Hepatocyte (in vitro differentiated cells): ENCODE measurements around the gene MED29. TPM values are rescaled to one million over a fixed set of nuclear protein-coding genes. Genes with fewer than 3 reads are reported as not detected.

Experiments used
- DNase-seq: peaks from one replicate; pipeline ENCODE4 v3.0.0-alpha.2; 2016; ENCODE audit warnings: low spot score
- H2AFZ ChIP-seq: fragments of 200-600 bp; sonication (generic); 2 replicates; pipeline ENCODE4 v1.6.0; 2016; ENCODE audit warnings: antibody characterized with exemption, mild to moderate bottlenecking
- H3K27ac ChIP-seq: fragments of 200-600 bp; sonication (generic); 2 replicates; pipeline ENCODE4 v1.5.1; 2016; ENCODE audit warnings: mild to moderate bottlenecking
- H3K27me3 ChIP-seq: fragments of 200-600 bp; sonication (generic); 2 replicates; pipeline ENCODE4 v1.6.1; 2016
- H3K36me3 ChIP-seq: fragments of 200-600 bp; sonication (generic); replicated peaks from 2 replicates; pipeline ENCODE4 v1.5.1; 2016; ENCODE audit warnings: low read depth; ENCODE audit not compliant: insufficient read depth
- H3K4me1 ChIP-seq: fragments of 200-600 bp; sonication (generic); 2 replicates; pipeline ENCODE4 v1.5.1; 2016; ENCODE audit warnings: mild to moderate bottlenecking, moderate library complexity; ENCODE audit not compliant: insufficient read depth
- H3K4me2 ChIP-seq: fragments of 200-600 bp; sonication (generic); 2 replicates; pipeline ENCODE4 v1.6.0; 2016
- H3K4me3 ChIP-seq: fragments of 200-600 bp; sonication (generic); 2 replicates; pipeline ENCODE4 v1.5.1; 2016; ENCODE audit warnings: mild to moderate bottlenecking
- H3K79me2 ChIP-seq: fragments of 200-600 bp; sonication (generic); 2 replicates; pipeline ENCODE4 v1.6.0; 2017; ENCODE audit warnings: mild to moderate bottlenecking
- H3K9me2 ChIP-seq: fragments of 200-600 bp; sonication (generic); replicated peaks from 2 replicates; pipeline ENCODE4 v1.6.0; 2017; ENCODE audit warnings: mild to moderate bottlenecking; ENCODE audit not compliant: insufficient read depth
- H3K9me3 ChIP-seq: fragments of 200-600 bp; sonication (generic); 2 replicates; pipeline ENCODE4 v1.5.1; 2016; ENCODE audit warnings: low read depth, mild to moderate bottlenecking
- H4K20me1 ChIP-seq: fragments of 200-600 bp; sonication (generic); 2 replicates; pipeline ENCODE4 v1.6.0; 2016; ENCODE audit warnings: mild to moderate bottlenecking; ENCODE audit not compliant: insufficient read depth, poor library complexity, severe bottlenecking
- EZH2 ChIP-seq: fragments of 200-600 bp; sonication (generic); IDR thresholded peaks from 2 replicates; pipeline ENCODE4 v1.6.1; 2016; ENCODE audit warnings: antibody characterized with exemption, mild to moderate bottlenecking, borderline replicate concordance
- EZH2phosphoT487 ChIP-seq: fragments of 200-600 bp; sonication (generic); IDR thresholded peaks from one replicate; pipeline ENCODE4 v1.6.1; 2018; ENCODE audit warnings: antibody characterized with exemption, mild to moderate bottlenecking, low read depth, moderate library complexity; ENCODE audit not compliant: unreplicated experiment, severe bottlenecking
- WGBS: methylation state at CpG from one replicate; pipeline ENCODE4 v1.1.6; 2016; ENCODE audit warnings: low lambda C conversion rate; ENCODE audit errors: missing lambda C conversion rate; 5-methylcytosine and 5-hydroxymethylcytosine counted together
- polyA plus RNA-seq: library from polyadenylated mRNA; unstranded; fragments of >200 nt; fragmentation: Nextera tagmentation; extraction: Ambion mirVana; gene quantifications from 2 replicates; pipeline ENCODE4 v1.2.1, GENCODE V29; 2016
- total RNA-seq: library from RNA; depleted of rRNA; stranded (reverse); fragments of >200 nt; gene quantifications from 2 replicates; pipeline ENCODE4 v1.2.3, GENCODE V29; 2014
- TF ChIP-seq, protein P1 (sequence below): fragments of 200-600 bp; sonication (generic); IDR thresholded peaks from 2 replicates; pipeline ENCODE4 v1.5.1; 2016; ENCODE audit warnings: antibody characterized with exemption, mild to moderate bottlenecking; ENCODE audit not compliant: poor library complexity

Gene MED29
- total and polyA plus RNA-seq, 2 experiments from 2014 or later: 18.9 to 38.6 TPM

DNA sequence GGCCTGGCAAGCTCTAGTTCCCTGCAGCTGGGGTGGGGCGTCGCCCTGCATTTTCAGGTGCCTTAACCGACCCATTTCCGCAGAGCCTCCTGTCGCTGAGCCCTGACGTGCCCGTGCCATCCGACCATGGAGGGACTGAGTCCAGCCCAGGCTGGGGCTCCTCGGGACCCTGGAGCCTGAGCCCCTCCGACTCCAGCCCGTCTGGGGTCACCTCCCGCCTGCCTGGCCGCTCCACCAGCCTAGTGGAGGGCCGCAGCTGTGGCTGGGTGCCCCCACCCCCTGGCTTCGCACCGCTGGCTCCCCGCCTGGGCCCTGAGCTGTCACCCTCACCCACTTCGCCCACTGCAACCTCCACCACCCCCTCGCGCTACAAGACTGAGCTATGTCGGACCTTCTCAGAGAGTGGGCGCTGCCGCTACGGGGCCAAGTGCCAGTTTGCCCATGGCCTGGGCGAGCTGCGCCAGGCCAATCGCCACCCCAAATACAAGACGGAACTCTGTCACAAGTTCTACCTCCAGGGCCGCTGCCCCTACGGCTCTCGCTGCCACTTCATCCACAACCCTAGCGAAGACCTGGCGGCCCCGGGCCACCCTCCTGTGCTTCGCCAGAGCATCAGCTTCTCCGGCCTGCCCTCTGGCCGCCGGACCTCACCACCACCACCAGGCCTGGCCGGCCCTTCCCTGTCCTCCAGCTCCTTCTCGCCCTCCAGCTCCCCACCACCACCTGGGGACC, 16.6 kb downstream of the MED29 start:
- peak overlapping the region; percentile 100 for H3K27ac ChIP-seq
- WGBS: 59% methylated on average over 29 of the region's 40 CpGs
- peaks cover 32% of the 10 kb centered on the region for H3K4me1 ChIP-seq
- no peaks in the 10 kb centered on the region for H3K9me2 ChIP-seq
- peaks cover 41% of the 10 kb centered on the region for H3K79me2 ChIP-seq
- H4K20me1 ChIP-seq: peaks cover 17% of the 10 kb centered on the region
- peak overlapping the region; percentile 85 for H3K4me2 ChIP-seq
- no peaks in the 10 kb centered on the region for H3K27me3 ChIP-seq
- peak overlapping the region; percentile 77 for H3K4me3 ChIP-seq
- DNase-seq: peak; percentile 58
- no peaks in the 10 kb centered on the region for H3K9me3 ChIP-seq
- no peak overlapping the region for H2AFZ ChIP-seq
- H3K36me3 ChIP-seq: no peaks in the 10 kb centered on the region
- TF ChIP-seq EZH2: no peak
- TF ChIP-seq, protein P1, sequence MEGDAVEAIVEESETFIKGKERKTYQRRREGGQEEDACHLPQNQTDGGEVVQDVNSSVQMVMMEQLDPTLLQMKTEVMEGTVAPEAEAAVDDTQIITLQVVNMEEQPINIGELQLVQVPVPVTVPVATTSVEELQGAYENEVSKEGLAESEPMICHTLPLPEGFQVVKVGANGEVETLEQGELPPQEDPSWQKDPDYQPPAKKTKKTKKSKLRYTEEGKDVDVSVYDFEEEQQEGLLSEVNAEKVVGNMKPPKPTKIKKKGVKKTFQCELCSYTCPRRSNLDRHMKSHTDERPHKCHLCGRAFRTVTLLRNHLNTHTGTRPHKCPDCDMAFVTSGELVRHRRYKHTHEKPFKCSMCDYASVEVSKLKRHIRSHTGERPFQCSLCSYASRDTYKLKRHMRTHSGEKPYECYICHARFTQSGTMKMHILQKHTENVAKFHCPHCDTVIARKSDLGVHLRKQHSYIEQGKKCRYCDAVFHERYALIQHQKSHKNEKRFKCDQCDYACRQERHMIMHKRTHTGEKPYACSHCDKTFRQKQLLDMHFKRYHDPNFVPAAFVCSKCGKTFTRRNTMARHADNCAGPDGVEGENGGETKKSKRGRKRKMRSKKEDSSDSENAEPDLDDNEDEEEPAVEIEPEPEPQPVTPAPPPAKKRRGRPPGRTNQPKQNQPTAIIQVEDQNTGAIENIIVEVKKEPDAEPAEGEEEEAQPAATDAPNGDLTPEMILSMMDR: no peak
- TF ChIP-seq EZH2phosphoT487: no peak

DNA sequence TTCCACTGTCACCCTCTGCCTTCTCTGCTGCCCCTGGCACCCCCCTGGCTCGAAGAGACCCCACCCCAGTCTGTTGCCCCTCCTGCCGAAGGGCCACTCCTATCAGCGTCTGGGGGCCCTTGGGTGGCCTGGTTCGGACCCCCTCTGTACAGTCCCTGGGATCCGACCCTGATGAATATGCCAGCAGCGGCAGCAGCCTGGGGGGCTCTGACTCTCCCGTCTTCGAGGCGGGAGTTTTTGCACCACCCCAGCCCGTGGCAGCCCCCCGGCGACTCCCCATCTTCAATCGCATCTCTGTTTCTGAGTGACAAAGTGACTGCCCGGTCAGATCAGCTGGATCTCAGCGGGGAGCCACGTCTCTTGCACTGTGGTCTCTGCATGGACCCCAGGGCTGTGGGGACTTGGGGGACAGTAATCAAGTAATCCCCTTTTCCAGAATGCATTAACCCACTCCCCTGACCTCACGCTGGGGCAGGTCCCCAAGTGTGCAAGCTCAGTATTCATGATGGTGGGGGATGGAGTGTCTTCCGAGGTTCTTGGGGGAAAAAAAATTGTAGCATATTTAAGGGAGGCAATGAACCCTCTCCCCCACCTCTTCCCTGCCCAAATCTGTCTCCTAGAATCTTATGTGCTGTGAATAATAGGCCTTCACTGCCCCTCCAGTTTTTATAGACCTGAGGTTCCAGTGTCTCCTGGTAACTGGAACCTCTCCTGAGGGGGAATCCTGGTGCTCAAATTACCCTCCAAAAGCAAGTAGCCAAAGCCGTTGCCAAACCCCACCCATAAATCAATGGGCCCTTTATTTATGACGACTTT, 17.4 kb downstream of the MED29 start:
- 69% methylated on average over 20 of the region's 20 CpGs for WGBS
- H2AFZ ChIP-seq: no peak overlapping the region
- H4K20me1 ChIP-seq: peaks cover 17% of the 10 kb centered on the region
- no peaks in the 10 kb centered on the region for H3K9me3 ChIP-seq
- TF ChIP-seq EZH2phosphoT487: no peak
- H3K4me1 ChIP-seq: peaks cover 26% of the 10 kb centered on the region
- H3K79me2 ChIP-seq: peaks cover 46% of the 10 kb centered on the region
- no peaks in the 10 kb centered on the region for H3K36me3 ChIP-seq
- no peaks in the 10 kb centered on the region for H3K27me3 ChIP-seq
- peak overlapping the region; percentile 85 for H3K4me2 ChIP-seq
- peak overlapping the region; percentile 77 for H3K4me3 ChIP-seq
- H3K27ac ChIP-seq: peak overlapping the region; percentile 100
- no peaks in the 10 kb centered on the region for H3K9me2 ChIP-seq
- peak; percentile 66 for DNase-seq

DNA sequence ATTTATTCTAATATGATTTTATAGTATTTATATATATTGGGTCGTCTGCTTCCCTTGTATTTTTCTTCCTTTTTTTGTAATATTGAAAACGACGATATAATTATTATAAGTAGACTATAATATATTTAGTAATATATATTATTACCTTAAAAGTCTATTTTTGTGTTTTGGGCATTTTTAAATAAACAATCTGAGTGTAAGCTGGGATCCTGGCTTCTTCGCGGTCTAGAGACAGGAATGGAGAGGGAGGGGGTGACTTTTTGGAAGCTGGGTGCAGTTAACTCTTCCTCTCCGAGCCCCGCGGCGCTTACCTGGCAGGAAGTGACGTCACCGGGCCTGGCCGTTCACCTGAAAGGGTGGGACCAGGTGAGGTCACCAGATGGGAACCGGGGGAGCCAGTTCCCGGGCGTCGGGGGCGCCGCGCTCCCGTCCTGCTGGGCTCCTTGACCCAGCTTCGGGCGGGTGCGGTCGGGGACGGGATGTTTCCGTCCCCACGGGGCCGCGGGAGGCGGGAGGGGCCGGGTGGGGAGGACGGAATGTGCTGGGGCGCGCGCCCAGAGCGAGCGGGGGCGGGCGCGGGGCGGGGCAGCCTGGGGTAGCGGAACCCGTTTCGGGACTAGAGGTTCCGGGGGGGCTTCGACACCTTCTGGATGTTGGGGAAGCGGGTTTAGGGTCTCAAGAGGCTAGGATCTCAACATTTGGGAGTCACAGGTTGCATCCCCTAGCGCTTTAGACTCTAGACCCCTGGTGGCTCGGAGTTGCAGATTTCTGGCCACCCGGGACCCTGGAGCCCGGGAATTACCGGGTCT, 18.2 kb downstream of the MED29 start:
- Histone ChIP-seq H3K27ac (peak overlapping the region; percentile 100), H3K9me2 (no peaks in the 10 kb centered on the region), H3K36me3 (no peaks in the 10 kb centered on the region), H3K79me2 (peaks cover 54% of the 10 kb centered on the region), H3K4me3 (peak overlapping the region; percentile 77), H3K27me3 (no peaks in the 10 kb centered on the region), H2AFZ (no peak overlapping the region), H3K9me3 (no peaks in the 10 kb centered on the region), H4K20me1 (peaks cover 17% of the 10 kb centered on the region), H3K4me2 (peak overlapping the region; percentile 85), H3K4me1 (peaks cover 21% of the 10 kb centered on the region)
- peak; percentile 96 for DNase-seq
- 2% methylated on average over 43 of the region's 52 CpGs for WGBS
- TF ChIP-seq, protein P1: no peak
- TF ChIP-seq EZH2phosphoT487 (peak; percentile 70), EZH2 (no peak)
